ENCODE data around the gene LINC01488.

Gene LINC01488

DNA sequence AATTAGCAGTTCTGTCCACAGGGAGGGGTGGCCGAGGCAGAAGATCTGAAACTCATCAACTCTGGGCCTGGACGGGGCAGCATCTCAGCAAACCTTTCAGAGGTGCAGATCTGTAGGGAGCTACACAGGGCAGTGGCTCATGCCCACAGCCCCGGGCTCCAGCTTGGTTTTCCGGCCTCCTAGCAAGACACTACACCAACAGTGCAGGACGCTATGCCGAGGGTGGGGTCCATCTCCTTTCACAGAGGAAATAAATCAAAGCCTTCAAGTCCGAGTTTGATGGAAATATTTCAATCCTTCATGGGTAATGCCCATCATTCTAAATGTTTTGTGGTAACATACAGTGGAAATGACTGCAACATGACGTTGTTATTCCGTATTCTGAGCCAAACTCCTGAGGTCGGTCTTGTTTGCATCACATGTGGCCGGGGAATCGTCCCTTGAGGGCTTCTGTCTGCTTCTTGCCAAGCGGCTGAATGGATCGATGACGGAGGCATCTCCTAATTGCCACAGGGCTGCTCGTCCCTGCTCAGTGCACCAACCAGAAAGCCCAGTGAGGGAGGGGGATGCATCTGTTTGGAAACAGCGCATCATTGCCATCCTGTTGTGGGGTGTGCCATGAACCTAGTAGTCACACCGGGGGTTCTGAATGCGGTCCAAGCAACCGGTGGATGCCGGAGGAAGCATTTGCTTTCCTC is 30.0 kb downstream of the LINC01488 start:
- DNase-seq = peak; percentile 81

DNA sequence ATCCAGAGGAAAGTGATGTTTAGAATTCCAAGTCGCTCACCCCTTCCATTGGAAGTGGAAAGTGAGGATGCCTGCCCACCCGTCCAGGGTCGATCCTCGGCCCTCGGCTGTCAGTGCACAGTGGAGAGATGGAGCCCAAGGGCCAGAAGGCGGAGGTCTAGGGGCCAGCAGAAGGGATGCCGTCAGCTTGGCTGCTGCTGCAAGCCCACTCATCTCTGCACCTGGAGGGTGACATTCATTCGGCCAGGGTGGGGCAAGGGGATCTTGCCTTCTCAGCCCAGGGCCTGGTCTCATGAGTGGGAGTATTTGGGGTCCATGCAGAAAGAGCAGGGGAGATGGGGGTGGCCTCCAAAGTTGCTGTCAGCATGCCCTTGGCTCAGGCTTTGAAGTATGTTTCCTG is 30.7 kb downstream of the LINC01488 start:
- no peak for DNase-seq

DNA sequence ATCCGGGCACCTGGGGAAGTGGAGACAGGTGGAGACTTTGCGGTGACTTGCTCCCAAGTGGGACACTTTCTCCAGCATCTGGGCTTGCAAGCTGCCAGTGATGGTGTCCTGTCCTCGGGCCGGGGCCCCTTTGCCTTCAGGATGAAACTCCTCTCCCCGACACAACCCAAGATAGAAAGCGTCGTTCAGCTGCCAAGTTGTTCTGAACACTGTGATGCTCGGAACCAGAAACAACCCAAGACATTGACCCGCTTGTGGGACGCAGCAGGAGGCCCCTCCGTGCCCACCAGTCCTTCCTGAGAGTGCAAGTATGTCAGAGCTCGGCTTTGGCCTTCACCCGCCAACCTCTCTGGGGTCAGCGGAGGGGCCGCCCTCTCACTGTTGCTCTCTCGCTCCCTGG is 31.3 kb downstream of the LINC01488 start:
- no peak for DNase-seq

DNA sequence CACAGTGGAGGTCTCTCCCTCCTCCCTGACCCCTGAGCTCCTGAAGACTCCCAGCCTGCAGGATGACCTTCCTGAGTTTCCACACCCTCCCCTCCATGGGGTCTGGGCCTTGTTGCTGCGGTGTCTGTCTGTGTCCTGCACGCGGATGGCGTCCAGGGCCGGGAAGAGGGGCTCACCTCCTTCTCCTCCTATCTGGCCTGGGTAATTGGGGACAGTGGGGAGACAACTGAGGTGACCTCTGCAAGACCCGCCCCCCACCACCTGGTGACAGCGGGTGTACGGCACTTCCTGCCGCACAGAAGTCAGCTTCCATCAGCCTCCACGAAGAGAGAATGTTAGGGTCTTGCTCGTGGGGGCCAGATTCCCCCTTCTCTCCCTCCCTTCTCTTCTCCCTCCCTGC is 31.7 kb downstream of the LINC01488 start:
- no peak for DNase-seq

DNA sequence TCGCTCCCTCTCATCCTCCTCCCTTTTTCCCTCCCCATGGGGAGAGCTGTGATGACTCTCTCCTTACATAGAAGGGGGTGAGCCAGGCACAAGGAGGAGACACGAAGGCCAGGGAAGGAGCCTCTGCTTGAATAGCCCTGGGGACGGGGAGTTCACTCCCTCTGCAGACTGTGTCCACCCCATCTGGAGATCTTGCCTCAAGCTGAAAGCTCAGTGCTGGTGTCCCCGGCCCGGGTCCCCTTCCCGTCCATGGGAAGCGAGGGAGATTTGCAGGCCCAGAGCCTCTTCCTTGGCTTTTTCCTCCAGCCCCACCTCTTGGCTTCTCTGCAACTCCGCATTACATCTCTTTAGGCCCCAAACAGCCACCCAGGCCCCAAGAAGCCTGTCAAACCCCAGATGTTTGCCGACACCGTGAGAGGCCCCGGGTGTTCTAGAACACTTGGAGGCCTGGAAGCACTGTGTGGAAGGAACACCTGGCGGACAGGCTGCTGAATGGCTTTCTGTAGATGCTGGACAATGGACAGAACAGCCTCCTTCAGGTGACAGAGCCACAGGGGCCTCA is 32.3 kb downstream of the LINC01488 start:
- no peak for DNase-seq

DNA sequence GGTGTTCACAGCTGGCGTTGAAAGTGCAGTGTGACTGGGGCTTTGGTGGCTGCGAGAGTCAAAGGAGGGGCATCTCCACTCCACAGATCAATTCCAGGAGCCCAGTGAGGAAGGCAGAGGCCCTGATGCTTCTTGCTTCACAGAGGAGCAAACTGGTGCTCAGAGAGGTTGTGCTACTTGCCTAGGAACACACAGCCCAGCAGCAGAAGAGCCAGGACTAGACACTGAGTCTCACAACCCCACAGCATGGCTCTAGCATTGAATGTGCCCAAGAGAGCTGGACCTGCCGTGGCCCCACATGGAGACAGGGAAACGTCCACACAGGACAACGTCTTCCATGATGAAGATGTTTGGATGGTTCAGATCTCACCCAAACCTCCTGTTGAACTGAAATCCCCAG is 33.3 kb downstream of the LINC01488 start:
- no peak for DNase-seq

DNA sequence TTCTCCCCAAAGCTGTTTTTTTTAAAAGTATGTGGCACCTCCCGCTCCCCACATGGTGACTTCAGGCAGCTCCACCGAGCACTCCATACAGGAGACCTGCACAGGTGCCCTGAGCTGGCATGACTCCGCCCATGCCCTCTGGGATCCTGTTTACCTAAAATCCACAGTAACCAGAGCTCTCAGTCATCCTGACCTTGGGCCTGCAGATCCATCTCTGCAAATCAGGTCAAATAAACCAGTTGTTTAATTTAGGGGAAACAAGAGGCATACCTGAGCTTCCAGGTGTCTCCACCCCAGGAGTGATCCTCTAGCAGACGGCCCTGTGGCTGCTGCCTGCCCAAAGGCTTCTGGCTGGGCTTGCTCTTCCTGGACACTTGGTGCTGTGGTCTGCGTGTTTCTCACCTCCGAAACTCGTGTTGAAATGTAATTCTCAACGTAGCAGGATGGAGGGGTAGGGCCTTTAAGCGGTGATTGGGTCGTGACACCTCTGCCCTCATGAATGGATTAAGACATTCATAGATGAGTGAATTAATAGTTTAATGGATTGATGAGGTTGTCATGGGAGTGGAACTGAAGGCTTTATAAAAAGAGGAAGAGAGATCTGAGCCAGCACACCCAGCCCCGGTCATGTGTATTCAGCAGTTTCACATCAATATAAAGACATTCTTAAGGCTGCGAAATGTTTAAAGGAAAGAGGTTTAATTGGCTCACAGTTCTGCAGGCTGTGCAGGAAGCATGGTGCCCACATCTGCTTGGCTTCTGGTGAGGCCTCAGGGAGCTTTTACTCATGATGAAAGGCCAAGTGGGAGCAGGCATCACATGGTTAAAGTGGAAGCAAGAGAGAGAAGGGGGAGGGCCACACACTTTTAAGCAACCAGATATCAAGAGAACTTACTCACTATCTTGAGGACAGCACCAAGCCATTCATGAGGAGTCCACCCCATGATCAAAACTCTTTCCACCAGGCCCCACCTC is 34.1 kb downstream of the LINC01488 start:
- no peak for DNase-seq

DNA sequence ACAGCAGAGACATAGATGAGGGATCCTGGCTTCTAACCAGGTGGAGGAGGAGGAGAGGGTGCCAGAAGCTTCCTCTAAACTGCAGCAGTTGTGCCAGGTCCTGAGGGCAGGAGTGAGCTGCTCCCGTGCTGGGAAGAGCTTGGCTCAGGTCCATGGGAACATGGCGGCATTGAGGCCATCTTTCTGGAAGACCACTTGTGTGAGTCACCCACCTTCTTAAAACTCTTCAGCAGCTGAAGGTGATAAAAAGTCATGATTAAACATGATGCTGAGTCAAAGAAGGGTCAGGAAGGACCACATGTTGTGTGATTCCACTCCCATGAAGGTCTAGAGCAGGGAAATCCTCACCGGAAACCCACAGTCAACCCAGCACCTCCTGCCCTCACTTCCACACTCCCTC is 35.1 kb downstream of the LINC01488 start:
- DNase-seq = no peak

DNA sequence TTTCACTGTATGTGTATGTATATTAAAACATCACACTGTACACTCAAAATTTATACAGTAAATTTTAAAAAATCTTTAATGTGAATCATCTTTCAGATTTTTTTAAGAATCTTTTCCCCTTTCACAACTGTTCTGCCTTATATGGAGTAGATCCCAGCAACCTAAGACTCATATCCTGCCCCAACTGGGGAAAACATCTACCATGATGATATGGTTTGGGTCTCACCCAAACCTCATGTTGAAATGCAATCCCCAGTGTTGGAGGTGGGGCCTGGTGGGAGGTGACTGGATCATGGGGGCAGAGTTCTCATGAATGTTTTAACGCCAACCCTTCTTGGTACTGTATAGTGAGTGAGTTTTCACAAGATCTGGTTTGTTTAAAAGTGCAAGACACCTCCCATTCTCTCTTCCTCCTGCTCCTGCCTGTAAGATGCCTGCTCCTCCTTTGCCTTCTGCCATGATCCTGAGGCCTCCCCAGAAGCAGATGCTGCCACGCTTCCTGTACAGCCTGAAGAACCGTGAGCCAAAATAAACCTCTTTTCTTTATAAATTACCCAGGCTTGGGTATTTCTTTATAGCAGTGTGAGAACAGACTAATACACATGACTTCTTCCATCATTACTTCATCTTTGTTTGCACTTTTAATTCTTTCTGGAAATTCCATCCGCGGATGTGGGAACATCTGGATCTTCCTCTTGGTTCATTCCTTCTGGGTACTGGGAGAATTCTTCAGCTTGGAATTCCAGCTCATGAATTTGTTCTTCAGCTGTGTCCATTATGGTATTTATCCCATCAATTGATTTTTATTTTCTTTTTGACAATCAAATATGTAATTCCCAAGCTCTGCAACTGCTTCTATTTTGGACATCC is 36.9 kb downstream of the LINC01488 start:
- DNase-seq = peak; percentile 97

DNA sequence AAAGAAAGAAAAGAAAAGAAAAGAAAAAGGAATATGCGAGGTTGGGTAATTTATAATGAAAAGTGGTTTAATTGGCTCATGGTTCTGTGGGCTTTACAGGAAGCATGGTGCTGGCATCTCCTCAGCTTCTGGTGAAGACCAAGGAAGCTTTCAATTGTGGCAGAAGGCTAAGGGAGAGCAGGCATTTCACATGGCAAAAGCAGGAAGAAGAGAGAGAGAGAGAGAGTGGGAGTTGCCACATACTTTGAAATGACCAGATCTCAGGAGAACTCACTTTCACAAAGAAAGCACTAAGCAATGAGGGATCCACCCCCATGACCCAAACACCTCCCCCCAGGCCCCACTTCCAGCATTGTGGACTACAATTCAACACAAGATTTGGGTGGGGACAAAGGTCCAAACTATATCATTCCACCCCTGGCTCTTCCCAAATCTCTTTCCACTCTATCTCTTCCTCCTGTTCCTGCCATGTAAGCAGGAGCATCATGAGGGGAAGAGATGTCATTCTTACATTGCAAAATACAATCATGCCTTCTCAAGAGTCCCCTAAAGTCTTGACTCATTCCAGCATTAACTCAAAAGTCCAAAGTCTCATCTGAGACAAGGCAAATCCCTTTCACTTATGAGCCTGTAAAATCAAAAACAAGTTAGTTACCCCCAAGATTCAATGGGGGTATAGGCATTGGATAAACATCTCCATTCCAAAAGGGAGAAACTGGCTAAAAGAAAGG is 38.9 kb downstream of the LINC01488 start:
- DNase-seq = peak; percentile 34

DNA sequence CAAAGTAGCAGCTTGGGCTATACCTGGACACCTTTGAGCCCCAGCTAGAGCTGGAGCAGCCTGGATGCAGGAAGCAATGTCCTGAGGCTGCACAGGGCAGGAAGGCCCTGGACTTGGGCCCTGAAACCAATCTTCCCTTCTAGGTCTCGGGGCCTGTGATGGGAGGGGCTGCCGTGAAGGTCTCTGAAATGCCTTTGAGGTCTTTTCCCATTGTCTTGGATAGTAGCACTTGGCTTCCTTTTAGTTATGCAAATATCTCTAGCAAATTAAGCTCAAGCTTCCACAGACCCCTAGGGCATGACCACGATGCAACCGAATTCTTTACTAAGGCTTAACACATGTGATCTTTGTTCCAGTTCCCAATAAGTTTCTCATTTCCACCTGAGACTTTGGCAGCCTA is 40.0 kb downstream of the LINC01488 start:
- no peak for DNase-seq

DNA sequence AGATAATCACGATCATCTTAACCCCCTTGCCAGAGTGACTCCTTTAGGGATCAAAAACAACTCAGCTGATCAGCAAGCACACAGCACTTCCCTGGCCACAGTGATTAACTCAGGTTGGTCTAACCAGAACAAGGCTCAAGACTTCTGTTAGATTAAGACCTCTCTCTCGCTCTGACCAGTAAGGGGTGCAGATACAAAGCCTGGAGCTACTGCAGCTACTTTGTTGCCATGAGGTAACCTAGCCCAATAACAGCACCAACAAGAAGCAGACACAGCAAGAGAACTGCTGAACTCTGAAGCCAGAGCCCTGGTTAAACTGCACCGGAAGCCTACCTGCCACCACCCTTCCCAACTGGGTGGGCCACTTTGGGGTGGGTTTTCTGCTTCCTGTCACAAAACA is 42.0 kb downstream of the LINC01488 start:
- DNase-seq = no peak

DNA sequence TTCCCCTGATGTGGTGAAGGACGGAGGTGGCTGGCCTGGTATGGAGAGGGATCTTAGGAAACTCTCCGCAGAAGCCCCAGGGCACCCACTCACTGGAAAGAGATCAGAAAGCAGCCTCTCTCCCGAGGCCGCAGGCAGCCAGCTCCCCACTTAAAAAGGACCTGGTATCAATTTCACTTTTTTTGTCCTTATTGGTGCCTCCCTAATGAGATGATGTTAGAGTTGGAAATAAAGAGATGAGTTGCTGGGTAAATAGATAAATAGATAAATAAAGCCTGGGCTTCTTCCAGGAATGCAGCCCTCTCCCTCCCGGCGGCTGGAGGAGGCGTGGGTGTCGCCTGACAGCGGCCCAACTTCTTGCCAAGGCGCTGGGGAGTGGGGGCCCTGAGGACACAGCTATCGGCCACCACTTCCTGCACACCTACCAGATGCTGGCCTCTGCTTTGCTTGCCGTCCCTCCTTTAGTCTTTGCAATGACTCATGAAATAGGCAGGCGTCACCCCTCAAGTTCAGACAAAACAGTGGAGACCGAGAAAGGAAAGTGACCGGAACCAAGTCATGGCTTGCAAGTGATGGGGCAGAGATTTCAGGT is 42.9 kb downstream of the LINC01488 start:
- peak; percentile 36 for DNase-seq

DNA sequence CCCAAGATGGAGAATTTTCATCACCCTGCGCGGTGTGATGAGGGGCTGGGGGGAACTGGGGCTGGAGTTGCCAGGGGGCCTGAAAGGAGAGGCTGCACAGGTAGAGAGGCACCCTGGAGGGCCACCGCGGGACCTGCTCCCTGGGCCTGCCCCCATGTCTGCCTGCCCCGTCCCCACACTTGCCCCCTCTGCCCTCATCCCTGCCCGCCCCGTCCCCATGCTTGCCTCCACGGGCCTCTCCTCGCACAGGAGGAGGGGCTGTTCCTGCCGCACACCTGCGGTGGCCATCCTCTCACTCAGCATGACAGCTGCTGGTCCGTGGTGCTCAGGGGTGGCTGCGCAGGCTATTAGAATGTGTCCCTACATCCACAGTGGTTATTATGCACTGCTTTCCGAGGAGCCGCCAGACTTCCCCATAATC is 43.5 kb downstream of the LINC01488 start:
- no peak for DNase-seq

DNA sequence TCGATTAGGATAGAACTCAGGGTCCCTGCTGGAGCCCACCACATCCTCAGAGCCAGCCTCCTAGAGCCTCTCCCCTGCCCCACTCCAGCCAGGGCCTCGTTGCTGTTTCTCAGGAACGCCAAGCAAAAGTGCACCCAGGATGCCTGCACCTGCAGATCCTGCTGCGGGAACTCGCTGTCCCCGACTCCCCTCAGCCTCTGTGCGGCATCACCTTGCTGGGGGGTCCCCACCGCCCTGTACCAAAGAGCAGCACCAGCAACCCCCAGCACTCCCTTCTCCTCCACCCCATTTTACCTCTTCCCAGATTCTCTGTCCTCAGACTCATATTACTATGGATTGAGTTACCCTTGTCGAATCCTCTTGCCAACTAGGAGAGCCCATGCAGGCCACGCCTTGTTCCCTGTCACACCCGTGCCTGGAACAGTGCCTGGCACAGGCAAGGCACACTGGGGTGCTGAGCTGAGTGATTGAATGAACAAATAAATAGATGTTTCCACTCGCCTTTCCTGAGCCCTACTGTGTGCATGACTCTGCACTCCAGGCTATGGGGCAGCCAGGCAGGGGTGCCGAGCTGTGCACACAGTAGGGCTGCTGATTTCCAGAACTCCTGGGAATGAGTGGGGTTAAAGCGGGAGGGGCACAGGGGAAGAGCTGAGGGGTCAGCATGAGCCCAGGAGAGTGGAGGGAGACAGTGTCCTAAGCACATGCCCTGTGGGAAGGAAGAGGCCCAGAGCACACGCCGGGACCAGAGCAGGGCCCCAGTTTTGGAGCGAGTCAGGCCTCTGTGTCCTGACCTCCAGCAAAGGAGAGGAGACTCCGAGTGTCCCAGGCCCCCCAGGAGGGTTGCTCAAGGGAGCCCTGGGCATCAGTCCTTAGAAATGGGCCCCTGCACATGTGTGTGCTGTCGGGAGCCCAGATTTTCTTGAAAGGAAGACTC is 44.3 kb downstream of the LINC01488 start:
- DNase-seq = no peak

DNA sequence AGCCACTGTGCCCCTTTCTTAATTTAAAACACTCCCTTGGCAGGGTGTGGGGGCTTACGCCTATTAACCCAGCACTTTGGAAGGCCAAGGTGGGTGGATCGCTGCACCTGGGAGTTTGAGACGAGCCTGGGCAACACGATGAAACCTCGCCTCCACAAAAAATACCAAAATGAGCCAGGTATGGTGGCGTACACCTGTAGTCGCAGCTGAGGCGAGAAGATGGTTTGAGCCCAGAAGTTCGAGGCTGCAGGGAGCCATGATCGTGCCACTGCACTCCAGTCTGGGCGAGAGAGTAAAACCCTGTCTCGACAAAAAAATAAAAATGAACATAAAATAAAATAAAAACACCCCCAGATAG is 45.0 kb downstream of the LINC01488 start:
- DNase-seq = no peak

DNA sequence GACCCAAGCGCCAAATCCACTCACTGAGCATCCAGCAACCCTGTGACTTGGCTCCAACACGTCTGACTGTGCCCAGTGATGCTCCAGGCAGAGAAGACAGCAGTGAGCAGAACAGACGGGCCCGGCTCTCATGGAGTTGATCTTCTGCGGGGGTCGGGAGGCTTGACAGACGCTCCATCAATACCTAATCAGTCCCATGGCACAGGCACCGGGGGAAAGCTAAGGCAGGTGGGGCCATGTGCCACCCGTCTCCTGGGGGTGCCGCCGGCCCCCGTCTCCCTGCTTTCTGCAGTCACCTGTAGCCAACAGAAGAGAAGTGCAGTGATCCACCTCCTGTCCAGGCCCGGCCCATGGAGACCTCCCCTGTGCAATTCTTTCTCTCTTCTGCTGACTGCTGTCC is 47.5 kb downstream of the LINC01488 start:
- DNase-seq = no peak

DNA sequence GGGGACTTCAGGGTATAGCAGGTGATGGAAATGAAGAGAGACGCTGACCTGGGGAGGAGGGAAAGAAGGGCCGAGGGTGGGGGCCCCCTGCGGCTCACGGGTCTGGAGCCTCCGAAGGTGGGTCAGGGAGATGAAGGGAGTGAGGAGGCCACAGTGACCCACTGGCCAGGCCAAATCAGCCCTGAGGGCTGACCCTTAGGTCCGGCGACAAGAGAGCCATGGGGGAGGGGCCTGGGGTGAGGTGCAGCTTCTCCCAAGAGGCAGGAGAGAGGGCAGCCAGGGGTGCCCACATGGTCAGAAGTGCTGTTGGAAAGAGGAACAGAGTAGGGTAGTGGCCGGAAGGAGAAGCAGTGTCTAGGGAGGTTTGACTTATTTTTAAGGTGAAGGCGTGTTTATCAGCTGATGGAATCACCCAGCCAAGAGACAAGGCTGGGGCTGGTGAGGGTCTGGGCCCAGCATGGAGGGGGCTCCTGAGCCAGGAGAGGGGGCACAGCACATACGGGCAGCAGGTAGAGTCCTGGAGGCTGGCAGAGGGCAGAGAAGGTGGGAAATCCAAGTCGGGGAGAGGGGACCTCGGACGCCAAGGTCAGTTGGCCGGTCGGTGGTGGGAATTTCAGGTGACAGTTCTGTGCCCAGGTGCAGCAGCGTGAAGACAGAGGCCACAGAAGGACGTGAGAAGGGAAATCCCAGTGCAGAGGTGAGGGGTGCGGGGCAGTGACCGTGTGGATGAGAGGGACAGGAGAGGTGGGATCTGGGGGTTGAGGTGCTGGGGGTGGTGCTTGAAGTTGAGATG is 49.0 kb downstream of the LINC01488 start:
- DNase-seq = no peak

DNA sequence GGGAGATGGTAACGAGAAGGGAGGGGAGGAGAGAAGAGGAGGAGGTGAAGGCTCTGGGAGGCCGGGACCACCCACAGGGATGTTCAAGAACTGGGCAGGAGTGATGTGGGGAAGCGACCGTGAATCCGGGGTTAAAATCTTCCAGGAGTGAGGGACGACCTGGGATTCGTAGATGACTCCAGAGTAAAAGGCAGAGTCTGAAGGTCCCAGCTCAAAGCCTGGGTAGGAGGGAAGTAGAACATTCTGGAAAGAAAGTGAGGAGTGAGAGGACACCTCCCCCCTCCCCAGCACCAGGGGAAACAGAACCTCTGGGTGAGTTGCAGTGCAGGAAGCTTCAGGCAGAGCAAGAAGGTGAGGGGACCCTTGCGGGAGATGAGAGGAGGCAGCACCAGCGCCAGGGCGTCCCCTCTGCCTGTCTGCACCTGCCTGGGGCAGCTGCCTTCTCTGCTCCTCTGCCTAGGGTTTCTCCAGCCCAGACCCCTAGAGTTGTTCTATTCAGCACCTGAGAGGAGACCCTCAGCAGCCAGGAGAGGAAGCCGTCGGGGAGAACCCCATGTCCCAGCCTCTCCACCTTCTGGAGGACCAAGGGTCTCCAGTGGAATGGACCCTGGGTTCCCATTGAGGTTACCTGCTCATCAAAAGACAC is 49.7 kb downstream of the LINC01488 start:
- no peak for DNase-seq

Measured in fibroblast of skin of scalp (primary cell).